OCI-LY7 (cell line): ENCODE measurements around the gene ALDH7A1.

Experiments
- CTCF ChIP-seq: fragments of 200-600 bp; sonication (generic); conservative IDR thresholded peaks from 2 replicates; pipeline ENCODE4 v1.5.1; 2014; ENCODE audit warnings: mild to moderate bottlenecking, antibody characterized with exemption, low read length, moderate library complexity, mixed read lengths
- EZH2phosphoT487 ChIP-seq: fragments of 200-600 bp; sonication (generic); IDR thresholded peaks from 2 replicates; pipeline ENCODE4 v1.6.1; 2018; ENCODE audit warnings: low read depth, borderline replicate concordance, mild to moderate bottlenecking, mixed run types, antibody characterized with exemption, low read length, moderate library complexity, mixed read lengths

- TF ChIP-seq CTCF (no peak), EZH2phosphoT487 (no peak)
Observed at GRCh38 chr5:126501448-126501847, 93.6 kb downstream of the ALDH7A1 start.
